Activated CD4-positive, alpha-beta T cell treated with anti-CD3 and anti-CD28 coated beads, Interleukin-2, amount 10 ng/mL, durations not matched to agents 24 days and 14 days (primary cell): ENCODE measurements around the gene ZNF682. TPM values are rescaled to one million over a fixed set of nuclear protein-coding genes. Genes with fewer than 3 reads are reported as not detected.
"Not testable (repeated sequence)": the region's sequence is repeated elsewhere in the genome, so short reads cannot be mapped to it uniquely, and the experiment has no call there.

Experiments used
- DNase-seq: peaks from one replicate; pipeline ENCODE4 v3.0.0; 2022
- H3K27ac Mint-ChIP-seq: one replicate; pipeline ENCODE4 v1.8.0; 2022; ENCODE audit warnings: mild to moderate bottlenecking, mixed read lengths
- H3K27me3 Mint-ChIP-seq: one replicate; pipeline ENCODE4 v1.8.0; 2022; ENCODE audit warnings: mixed read lengths
- H3K36me3 Mint-ChIP-seq: one replicate; pipeline ENCODE4 v1.8.0; 2022; ENCODE audit warnings: low read depth, mild to moderate bottlenecking, mixed read lengths
- H3K4me1 Mint-ChIP-seq: one replicate; pipeline ENCODE4 v1.8.0; 2021; ENCODE audit warnings: mixed read lengths
- H3K4me3 Mint-ChIP-seq: one replicate; pipeline ENCODE4 v1.8.0; 2022; ENCODE audit warnings: mild to moderate bottlenecking, moderate library complexity, mixed read lengths
- H3K9me3 Mint-ChIP-seq: one replicate; pipeline ENCODE4 v1.8.0; 2021; ENCODE audit warnings: mixed read lengths
- intact Hi-C: fragments of 100-400 bp; cut with micrococcal nuclease; formaldehyde crosslinking; loops from one replicate; pipeline ENCODE4 v1.15.1; 2023
- total RNA-seq: library from RNA; stranded (reverse); gene quantifications from 2 replicates; pipeline ENCODE4 v1.2.3, GENCODE V29; 2022

Gene ZNF682
- 4.7 and 6.5 TPM in 2 replicates for total RNA-seq

DNA sequence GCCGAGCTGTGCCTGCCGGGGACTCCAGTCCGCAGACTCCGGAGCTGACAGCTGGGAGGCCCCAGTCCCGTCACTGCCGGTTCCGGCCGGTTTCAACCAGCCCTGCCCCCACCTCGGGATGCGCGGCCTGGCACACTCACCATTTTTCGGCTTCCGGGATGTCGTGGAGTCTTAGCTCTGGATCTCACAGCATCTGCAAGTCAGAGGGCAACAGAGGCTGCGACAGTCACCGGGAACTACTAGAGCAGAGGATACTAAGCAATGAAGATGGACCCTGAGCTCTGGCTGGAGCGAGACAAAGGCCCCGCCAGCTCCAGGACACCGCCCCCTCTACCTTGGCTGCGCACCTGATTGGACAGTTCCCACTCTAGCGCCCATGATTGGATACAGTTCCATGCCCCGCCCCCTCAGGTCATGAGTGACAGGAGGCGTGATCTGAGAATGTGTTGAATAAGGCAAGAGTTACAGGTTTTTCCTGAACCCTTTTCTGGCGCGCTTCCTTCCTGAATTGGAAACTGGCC lies at the start of gene ZNF682:
TSS of gene ZNF682 (minus strand) at position 303 of the 521 bp plus-strand sequence. CDS start at position 143, 160 bp downstream.
- DNase-seq, result peak; percentile 96
- intact Hi-C loops, result loop anchor here (2.0 kb wide), 1 partner anchor 172 kb away; no protein-coding TSS in a partner anchor
- Mint-ChIP-seq H3K9me3 (peaks cover 8% of the 10 kb centered on the region), H3K27me3 (no peaks in the 10 kb centered on the region), H3K4me3 (peak within 1 kb of the TSS; percentile 95), H3K36me3 (peaks cover 14% of the 10 kb centered on the region), H3K27ac (peak within 1 kb of the TSS; percentile 92), H3K4me1 (peaks cover 14% of the 10 kb centered on the region)

DNA sequence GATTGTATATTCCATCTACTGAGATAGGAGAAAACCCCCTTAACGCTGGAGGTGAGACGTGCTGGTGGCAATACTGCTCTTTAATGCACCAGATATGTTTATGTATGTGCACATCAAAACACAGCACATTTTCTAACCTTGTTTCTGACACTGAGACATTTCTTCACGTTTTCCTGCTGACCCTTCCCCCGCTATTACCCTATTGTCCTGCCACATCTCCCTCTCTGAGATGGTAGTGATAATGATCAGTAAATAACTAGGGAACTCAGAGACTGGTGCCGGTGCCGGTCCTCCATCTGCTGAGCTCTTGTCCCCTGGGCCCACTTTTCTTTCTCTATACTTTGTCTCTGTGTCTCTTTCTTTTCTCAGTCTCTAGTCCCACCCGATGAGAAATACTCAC lies 43.6 kb upstream of the ZNF682 start:
- H3K4me1 Mint-ChIP-seq, intact Hi-C loops, DNase-seq, H3K27me3 Mint-ChIP-seq, H3K4me3 Mint-ChIP-seq, H3K27ac Mint-ChIP-seq: not testable (repeated sequence)
- Mint-ChIP-seq H3K36me3 (peaks cover 32% of the 10 kb centered on the region), H3K9me3 (peaks cover 29% of the 10 kb centered on the region)

DNA sequence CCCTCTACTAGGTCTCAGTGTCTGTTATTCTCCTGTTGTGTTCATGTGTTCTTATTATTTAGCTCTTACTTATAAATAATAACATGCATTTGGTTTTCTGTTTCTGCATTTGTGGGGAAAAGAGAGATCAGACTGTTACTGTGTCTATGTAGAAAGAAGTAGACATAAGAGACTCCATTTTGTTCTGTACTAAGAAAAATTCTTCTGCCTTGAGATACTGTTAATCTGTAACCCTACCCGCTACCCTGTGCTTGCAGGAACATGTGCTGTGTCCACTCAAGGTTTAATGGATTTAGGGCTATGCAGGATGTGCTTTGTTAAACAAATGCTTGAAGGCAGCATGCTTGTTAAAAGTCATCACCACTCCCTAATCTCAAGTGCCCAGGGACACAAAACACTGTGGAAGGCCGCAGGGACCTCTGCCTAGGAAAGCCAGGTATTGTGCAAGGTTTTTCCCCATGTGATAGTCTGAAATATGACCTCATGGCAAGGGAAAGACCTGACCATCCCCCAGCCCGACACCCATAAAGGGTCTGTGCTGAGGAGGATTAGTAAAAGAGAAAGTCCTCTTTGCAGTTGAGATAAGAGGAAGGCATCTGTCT lies 43.0 kb upstream of the ZNF682 start:
- DNase-seq, intact Hi-C loops, H3K4me1 Mint-ChIP-seq, H3K4me3 Mint-ChIP-seq, H3K27me3 Mint-ChIP-seq, H3K27ac Mint-ChIP-seq: not testable (repeated sequence)
- Mint-ChIP-seq H3K36me3 (peaks cover 31% of the 10 kb centered on the region), H3K9me3 (peaks cover 25% of the 10 kb centered on the region)

DNA sequence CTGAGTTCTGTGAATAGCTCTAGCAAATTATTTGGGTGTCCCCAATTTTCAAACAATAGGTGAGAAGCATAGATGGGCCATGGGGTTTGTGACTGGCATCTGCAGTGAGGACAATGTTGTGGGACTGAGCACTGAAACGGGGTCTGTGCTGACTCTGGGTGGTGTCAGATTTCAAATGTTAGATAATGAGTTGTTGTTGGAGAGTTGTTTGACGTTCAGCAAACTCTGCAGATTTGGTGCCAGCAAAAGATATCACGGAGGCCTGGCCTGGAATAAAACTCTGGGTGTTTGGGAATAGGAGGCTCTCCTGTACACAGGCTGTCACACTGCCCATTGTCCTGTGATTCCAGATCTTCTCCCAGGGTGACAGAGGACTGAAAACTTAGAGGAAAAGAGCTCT lies 41.4 kb upstream of the ZNF682 start:
- no peak overlapping the region for H3K27ac Mint-ChIP-seq
- intact Hi-C loops, result no loop called here

DNA sequence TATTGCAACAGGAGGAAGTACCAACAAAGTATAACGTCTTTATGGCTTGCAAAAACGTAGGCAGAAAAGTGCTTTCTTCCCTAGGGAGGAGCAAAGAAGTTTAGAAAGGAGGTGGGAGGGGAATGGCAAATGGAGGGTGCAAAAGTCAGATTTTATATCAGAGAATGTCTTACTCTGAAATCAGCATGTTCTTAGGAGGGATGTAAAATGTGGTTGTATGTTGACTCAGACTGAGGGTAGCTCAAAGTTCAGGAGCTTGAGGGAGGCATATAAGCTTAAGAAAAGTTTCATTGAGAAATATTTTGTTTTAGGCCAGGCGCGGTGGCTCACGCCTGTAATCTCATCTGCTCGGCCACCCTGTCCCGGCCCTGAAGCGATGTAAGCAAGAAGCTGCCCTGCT lies 40.2 kb upstream of the ZNF682 start:
- intact Hi-C loops, result no loop called here
- peaks cover 27% of the 10 kb centered on the region for H3K9me3 Mint-ChIP-seq

More for the DNA sequence above, 41.4 kb upstream of the ZNF682 start:
- no peaks in the 10 kb centered on the region for H3K27me3 Mint-ChIP-seq
- peaks cover 5% of the 10 kb centered on the region for H3K4me1 Mint-ChIP-seq
- DNase-seq, result no peak
- H3K4me3 Mint-ChIP-seq, result no peak overlapping the region
- H3K9me3 Mint-ChIP-seq, result peaks cover 27% of the 10 kb centered on the region
- peaks cover 29% of the 10 kb centered on the region for H3K36me3 Mint-ChIP-seq

DNA sequence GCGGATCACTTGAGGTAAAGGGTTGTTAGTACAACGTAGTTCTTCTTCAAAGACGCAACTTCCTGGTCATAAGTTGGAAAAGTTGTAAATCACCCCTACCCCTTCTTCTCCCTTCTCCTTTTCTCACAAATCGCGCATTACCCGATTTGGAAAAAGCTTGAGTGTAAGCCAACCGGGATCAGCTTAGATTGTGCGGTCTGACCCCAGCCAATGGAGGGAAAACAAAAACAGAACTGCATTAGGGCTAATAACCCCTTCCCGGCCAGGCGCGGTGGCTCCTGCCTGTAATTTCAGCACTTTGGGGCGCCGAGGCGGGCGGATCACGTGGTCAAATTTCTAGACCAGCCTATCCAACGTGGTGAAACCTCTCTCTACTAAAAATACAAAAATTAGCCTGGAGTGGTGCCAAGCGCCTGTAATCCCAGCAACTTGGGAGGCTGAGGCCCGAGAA lies 39.3 kb upstream of the ZNF682 start:
- Mint-ChIP-seq H3K27me3 (no peaks in the 10 kb centered on the region), H3K4me3 (peak overlapping the region; percentile 88), H3K27ac (peak overlapping the region; percentile 62), H3K9me3 (peaks cover 25% of the 10 kb centered on the region), H3K4me1 (peaks cover 5% of the 10 kb centered on the region), H3K36me3 (peaks cover 29% of the 10 kb centered on the region)
- DNase-seq, result peak; percentile 58
- intact Hi-C loops, result no loop called here

More for the DNA sequence above, 40.2 kb upstream of the ZNF682 start:
- Mint-ChIP-seq H3K4me3 (peak overlapping the region; percentile 25), H3K4me1 (peaks cover 5% of the 10 kb centered on the region), H3K27me3 (no peaks in the 10 kb centered on the region), H3K27ac (no peak overlapping the region), H3K36me3 (peaks cover 29% of the 10 kb centered on the region)
- DNase-seq, result no peak

DNA sequence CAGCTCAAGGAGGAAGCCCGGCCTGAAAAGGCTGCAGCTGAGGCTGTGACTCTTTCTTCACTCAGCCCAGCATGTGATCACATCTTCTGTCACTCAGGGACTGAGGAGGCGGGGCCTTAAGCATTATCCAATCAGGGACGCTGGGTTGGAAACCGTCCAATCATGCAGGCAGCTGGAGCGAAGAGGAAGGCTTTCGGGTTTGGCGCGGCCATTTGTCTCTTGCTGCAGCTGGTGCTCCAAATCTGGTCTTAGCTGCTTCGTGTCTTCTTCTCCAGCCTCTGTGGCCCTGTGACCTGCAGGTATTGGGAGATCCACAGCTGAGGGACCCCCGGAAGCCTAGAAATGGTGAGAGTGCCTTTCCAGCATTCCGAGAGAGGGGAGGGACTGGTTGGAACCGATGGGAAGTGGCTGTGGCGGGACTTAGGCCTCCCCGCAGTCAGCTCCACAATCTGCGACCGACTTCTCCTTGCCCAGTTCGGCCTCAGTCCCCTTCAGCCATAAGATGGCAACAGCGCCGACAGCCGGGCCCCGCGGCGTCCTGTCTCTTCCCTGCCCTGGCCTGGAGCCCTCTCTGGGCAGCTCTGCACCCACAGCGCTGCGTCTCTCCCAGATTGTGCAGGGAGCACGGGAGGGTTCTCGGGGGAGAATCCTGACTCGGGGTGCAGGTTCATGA lies 38.6 kb upstream of the ZNF682 start, which contains the start of gene ZNF90:
TSS of gene ZNF90 (plus strand) at position 210 of the 673 bp plus-strand sequence. CDS start at position 343, 133 bp downstream.
- peak within 1 kb of the TSS; percentile 88 for H3K4me3 Mint-ChIP-seq
- intact Hi-C loops, result no loop called here

DNA sequence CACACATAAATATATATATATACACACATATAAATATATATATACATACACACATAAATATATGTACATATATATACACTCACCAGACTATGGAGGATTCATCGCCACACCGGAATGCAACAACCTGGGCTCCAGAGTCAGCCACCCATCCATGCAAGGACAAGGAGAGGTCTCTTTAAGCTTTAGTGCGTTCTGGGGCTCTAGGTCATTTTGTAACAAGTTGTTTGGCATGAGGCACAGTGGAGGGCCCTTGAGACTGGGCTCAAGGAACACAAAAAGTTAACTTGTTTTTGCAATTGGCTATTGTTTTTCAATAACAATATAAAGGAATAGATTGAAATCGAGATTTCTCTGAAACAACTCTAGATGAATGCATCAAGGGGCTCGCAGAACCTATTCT lies 33.6 kb upstream of the ZNF682 start:
- intact Hi-C loops, result no loop called here

More for the DNA sequence above, 38.6 kb upstream of the ZNF682 start, which contains the start of gene ZNF90:
- Mint-ChIP-seq H3K27ac (peak within 1 kb of the TSS; percentile 62), H3K9me3 (peaks cover 28% of the 10 kb centered on the region), H3K4me1 (peaks cover 5% of the 10 kb centered on the region), H3K27me3 (no peaks in the 10 kb centered on the region), H3K36me3 (peaks cover 29% of the 10 kb centered on the region)
- peak; percentile 91 for DNase-seq

DNA sequence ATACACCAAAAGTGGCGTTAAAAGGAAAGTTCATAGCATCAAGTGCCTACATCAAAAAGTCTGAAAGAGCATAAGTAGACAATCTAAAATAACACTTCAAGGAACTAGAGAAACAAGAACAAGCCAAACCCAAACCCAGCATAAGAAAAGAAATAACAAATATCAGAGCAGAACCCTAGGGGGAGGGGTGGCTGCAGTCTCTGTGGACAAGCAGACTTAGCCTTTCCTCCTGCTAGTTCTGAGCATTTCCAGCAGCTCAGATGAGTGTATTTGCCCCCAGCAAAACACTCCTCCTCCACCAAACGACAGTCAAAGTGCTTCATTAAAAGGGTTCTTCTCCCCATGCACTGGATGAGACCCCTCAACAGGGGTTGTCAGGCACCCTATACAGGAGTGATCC lies 31.4 kb upstream of the ZNF682 start:
- Mint-ChIP-seq H3K27me3 (peaks cover 1% of the 10 kb centered on the region), H3K9me3 (peaks cover 49% of the 10 kb centered on the region), H3K4me3 (no peak overlapping the region), H3K27ac (no peak overlapping the region), H3K36me3 (no peaks in the 10 kb centered on the region), H3K4me1 (no peaks in the 10 kb centered on the region)
- intact Hi-C loops, result no loop called here
- no peak for DNase-seq

More for the DNA sequence above, 33.6 kb upstream of the ZNF682 start:
- Mint-ChIP-seq H3K4me1 (no peaks in the 10 kb centered on the region), H3K9me3 (peaks cover 40% of the 10 kb centered on the region), H3K36me3 (peaks cover 2% of the 10 kb centered on the region), H3K27me3 (no peaks in the 10 kb centered on the region), H3K4me3 (no peak overlapping the region), H3K27ac (no peak overlapping the region)
- DNase-seq, result no peak

DNA sequence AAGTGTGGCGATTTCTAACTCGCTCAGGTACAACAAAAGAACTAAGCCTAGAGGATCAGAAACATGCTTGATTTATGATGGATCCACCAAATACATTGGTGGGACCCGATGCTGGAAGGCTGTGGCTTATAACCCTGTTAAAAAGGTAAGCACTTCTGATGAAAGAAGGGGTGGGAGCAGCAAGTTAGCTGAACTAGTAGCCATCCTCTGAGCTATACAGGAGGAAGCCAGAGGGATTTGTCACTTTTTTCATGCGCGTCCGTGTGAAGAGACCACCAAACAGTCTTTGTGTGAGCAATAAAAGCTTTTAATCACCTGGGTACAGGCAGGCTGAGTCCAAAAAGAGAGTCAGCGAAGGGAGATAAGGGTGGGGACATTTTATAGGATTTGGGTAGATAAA lies 29.3 kb upstream of the ZNF682 start:
- H3K36me3 Mint-ChIP-seq, H3K27ac Mint-ChIP-seq, H3K4me3 Mint-ChIP-seq, intact Hi-C loops, H3K27me3 Mint-ChIP-seq, H3K4me1 Mint-ChIP-seq, DNase-seq: not testable (repeated sequence)
- H3K9me3 Mint-ChIP-seq, result peaks cover 47% of the 10 kb centered on the region

DNA sequence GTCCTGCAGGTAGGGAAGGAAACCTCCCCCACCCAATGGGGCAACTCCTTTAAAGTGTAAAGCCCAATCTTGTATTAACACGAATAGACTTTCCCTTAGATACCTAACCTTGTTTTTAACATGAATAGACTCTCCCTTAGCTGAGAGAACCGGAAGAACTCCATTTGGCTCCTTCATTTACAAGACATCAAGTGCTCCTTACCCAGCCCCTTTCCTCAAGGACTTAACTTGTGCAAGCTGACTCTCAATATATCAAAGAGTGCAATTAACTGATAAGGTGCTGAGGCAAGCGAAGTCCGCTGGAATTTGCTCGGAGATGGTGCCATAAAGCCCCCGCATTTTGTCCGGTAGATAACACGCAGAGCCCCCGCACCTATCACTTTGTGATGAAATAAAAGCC lies 28.6 kb upstream of the ZNF682 start:
- intact Hi-C loops, result no loop called here
- Mint-ChIP-seq H3K27ac (no peak overlapping the region), H3K27me3 (peaks cover 1% of the 10 kb centered on the region), H3K4me3 (no peak overlapping the region), H3K4me1 (no peaks in the 10 kb centered on the region), H3K9me3 (peaks cover 42% of the 10 kb centered on the region), H3K36me3 (peaks cover 2% of the 10 kb centered on the region)
- no peak for DNase-seq

DNA sequence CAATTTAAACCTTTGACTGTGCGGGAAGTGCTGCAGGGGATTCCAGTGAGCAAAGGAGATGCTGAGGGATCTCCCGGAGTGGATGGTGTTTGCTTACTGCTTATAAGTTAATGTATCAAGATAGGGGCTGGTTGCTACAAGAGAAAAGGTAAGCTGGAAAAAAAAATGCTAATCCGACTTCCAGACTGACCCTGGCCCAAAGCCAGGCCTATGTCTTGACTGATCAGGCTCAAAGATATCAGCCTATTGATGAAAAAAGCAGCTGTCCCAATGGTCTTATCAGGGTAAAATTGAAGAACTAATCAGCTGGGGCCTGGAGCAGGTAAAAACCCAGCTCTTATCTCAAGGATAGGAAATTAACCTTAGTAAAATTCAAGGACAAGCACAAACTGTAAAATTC lies 27.6 kb upstream of the ZNF682 start:
- no peak overlapping the region for H3K4me3 Mint-ChIP-seq
- DNase-seq, result no peak
- no peak overlapping the region for H3K27ac Mint-ChIP-seq
- H3K36me3 Mint-ChIP-seq, result peaks cover 2% of the 10 kb centered on the region
- peaks cover 1% of the 10 kb centered on the region for H3K27me3 Mint-ChIP-seq
- H3K4me1 Mint-ChIP-seq, result no peaks in the 10 kb centered on the region
- intact Hi-C loops, result no loop called here
- H3K9me3 Mint-ChIP-seq, result peaks cover 38% of the 10 kb centered on the region

DNA sequence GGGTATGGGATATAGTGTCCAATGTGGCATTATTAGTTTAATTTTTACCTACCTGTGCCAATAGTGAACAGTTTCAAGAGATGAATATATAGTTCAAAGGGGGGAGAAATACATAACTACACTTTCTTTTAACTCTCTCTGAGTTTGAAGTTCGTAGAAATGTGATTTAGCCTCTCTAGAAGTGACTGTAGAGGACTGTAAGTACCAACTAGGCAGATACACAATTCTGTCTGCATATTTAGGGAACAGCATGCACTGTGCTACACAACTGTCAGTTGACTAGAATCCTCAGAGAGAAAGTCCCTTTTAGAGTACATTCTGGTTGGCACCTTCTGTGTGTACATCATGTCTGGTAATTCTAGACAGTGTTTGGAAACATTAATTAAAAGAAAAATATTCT lies 21.0 kb upstream of the ZNF682 start:
- peaks cover 2% of the 10 kb centered on the region for H3K36me3 Mint-ChIP-seq
- no peak overlapping the region for H3K27ac Mint-ChIP-seq
- peaks cover 15% of the 10 kb centered on the region for H3K9me3 Mint-ChIP-seq
- intact Hi-C loops, result no loop called here
- DNase-seq, result no peak
- H3K4me1 Mint-ChIP-seq, result no peaks in the 10 kb centered on the region
- H3K4me3 Mint-ChIP-seq, result no peak overlapping the region
- H3K27me3 Mint-ChIP-seq, result no peaks in the 10 kb centered on the region

DNA sequence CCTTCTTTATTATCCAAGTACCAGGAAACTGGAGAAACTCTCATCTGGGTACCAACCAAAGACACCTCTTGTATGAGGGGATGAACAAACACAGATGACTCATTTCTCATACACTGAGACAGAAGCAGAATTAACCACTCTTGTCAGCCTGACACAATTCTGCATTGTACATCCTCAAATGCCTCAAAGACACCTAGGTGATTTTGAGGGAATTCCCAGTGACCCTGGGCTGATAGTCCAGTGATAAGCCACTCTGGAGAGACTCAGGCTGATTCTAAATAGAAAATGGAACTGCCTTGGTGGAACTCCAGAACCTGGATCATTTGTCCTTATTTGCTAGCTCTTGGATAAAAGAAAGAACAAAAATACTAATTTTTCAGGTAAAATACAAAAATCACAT lies 19.4 kb upstream of the ZNF682 start:
- DNase-seq, H3K36me3 Mint-ChIP-seq, H3K27ac Mint-ChIP-seq, H3K27me3 Mint-ChIP-seq, H3K4me3 Mint-ChIP-seq, H3K4me1 Mint-ChIP-seq, intact Hi-C loops: not testable (repeated sequence)
- peaks cover 15% of the 10 kb centered on the region for H3K9me3 Mint-ChIP-seq
